Stimulated activated CD8-positive, alpha-beta memory T cell treated with anti-CD3 and anti-CD28 coated beads, Interleukin-12 subunit alpha, Interleukin-12 subunit beta, amount 100 ng/mL, for 4 hours (primary cell): Measurements from ENCODE around the gene LSM4.
A peak's percentile ranks its signal among the peaks of the same experiment; 100 is the strongest.
"Not testable (repeated sequence)": the region's sequence is repeated elsewhere in the genome, so short reads cannot be mapped to it uniquely, and the experiment has no call there.

ENCODE experiments used
- DNase-seq: peaks from one replicate; pipeline ENCODE4 v3.0.0-alpha.2; 2020; ENCODE audit warnings: low read depth

Gene LSM4

GRCh38 chr19:18340990-18341868, 18.4 kb upstream of the LSM4 start:
- DNase-seq: peak; percentile 54

GRCh38 chr19:18340190-18340989, 17.5 kb upstream of the LSM4 start, which contains the start of gene PGPEP1:
Gene PGPEP1, plus strand, starts transcription at chr19:18340598. Its CDS starts 84 bp downstream, at chr19:18340682.
- DNase-seq: peak; percentile 58

GRCh38 chr19:18339723-18340122, 16.8 kb upstream of the LSM4 start:
- DNase-seq: no peak

GRCh38 chr19:18338541-18338940, 15.7 kb upstream of the LSM4 start:
- DNase-seq: no peak

GRCh38 chr19:18336121-18336520, 13.2 kb upstream of the LSM4 start:
- no peak for DNase-seq

- no peak for DNase-seq
These were observed 10.8 kb upstream of the LSM4 start for GRCh38 chr19:18333680-18334079.

GRCh38 chr19:18332917-18333530, 10.1 kb upstream of the LSM4 start:
- DNase-seq: no peak

- DNase-seq: no peak
These were observed 8.0 kb upstream of the LSM4 start for GRCh38 chr19:18330868-18331267.

GRCh38 chr19:18329035-18329376, 6.1 kb upstream of the LSM4 start:
- no peak for DNase-seq

GRCh38 chr19:18328340-18329034, 5.6 kb upstream of the LSM4 start:
- peak; percentile 66 for DNase-seq

GRCh38 chr19:18326772-18327171, 3.9 kb upstream of the LSM4 start:
- no peak for DNase-seq

GRCh38 chr19:18324373-18324731, 1.5 kb upstream of the LSM4 start:
- DNase-seq: not testable (repeated sequence)

GRCh38 chr19:18322318-18322758, 538 bp downstream of the LSM4 start:
- no peak for DNase-seq

- DNase-seq: no peak
These were observed 1.2 kb downstream of the LSM4 start for GRCh38 chr19:18321734-18322102.

- DNase-seq: no peak
These were observed 1.8 kb downstream of the LSM4 start for GRCh38 chr19:18320865-18321733.

- DNase-seq: no peak
These were observed 3.2 kb downstream of the LSM4 start for GRCh38 chr19:18319591-18320135.

- no peak for DNase-seq
These were observed 4.7 kb downstream of the LSM4 start for GRCh38 chr19:18317961-18318800.

- no peak for DNase-seq
These were observed 9.5 kb downstream of the LSM4 start for GRCh38 chr19:18313398-18313797.

GRCh38 chr19:18312092-18312534, 10.8 kb downstream of the LSM4 start:
- no peak for DNase-seq
